Measurements from ENCODE around the gene MAGI2. TPM values are rescaled to one million over a fixed set of nuclear protein-coding genes. Genes with fewer than 3 reads are reported as not detected.
A peak's percentile ranks its signal among the peaks of the same experiment; 100 is the strongest.

MAGI2 gene
- total and polyA plus RNA-seq, 2 of the 13 experiments (the other 11 are each of a cell fraction or from before 2014, with no cell fraction given) = 1.5 to 3.8 TPM

GRCh38 chr7:78130446-78131215, 1322.8 kb downstream of the MAGI2 start:
- in situ Hi-C loops (cut with HindIII; ENCODE audit: extremely low pct_ligation_motif_present, low pct_unique_long_range_greater_than_20kb) = no loop called here
- intact Hi-C loops (cut with micrococcal nuclease; ENCODE audit: unreplicated experiment) = loop anchor here (10.0 kb wide), 1 partner anchor 794 kb away; no protein-coding TSS in a partner anchor
- ChIA-PET CTCF (ENCODE audit: low intra/inter-chr PET ratio, low total read pairs) (no interaction called here), POLR2A (no interaction called here)
- Histone ChIP-seq H3K27me3 (ENCODE audit: control insufficient read depth in 1 of 2, insufficient read depth in 2 of 2, low read length in 2 of 2) (no peaks in the 10 kb centered on the region; a peak in 1 of 5 replicates), H3K4me3 (replicated peaks in 1 of 3; ENCODE audit: insufficient read depth in 1 of 3, low read depth in 2 of 3, low read length in 3 of 3) (no peak overlapping the region), H4K20me1 (ENCODE audit: insufficient read depth, low read length) (no peaks in the 10 kb centered on the region), H3K27ac (ENCODE audit: extremely low read length, insufficient read depth, low read length) (no peak overlapping the region), H3K9ac (ENCODE audit: insufficient read depth, low read depth, low read length) (no peak overlapping the region), H3K4me1 (ENCODE audit: insufficient read depth, low read length) (peaks cover 27% of the 10 kb centered on the region), H3K36me3 (replicated peaks in 1 of 2; ENCODE audit: control insufficient read depth in 1 of 2, insufficient read depth in 2 of 2, low read length in 2 of 2) (no peaks in the 10 kb centered on the region), H2AFZ (ENCODE audit: low read length) (no peak overlapping the region), H3K4me2 (ENCODE audit: low read depth, low read length) (no peak overlapping the region), H3K9me3 (ENCODE audit: low read length) (no peaks in the 10 kb centered on the region), H3K79me2 (ENCODE audit: insufficient read depth, low read length) (no peaks in the 10 kb centered on the region)
- ATAC-seq (no peak; the same call in 2 of the 3 replicates), FAIRE-seq (no peak), DNase-seq (ENCODE audit: low spot score) (no peak)
- no peak for TF ChIP-seq ZNF496 (CRISPR knock-in tag; IDR thresholded peaks at IDR 0.05; ENCODE audit: insufficient replicate concordance)
- no peak for TF ChIP-seq ZBTB25 (CRISPR knock-in tag; IDR thresholded peaks at IDR 0.05)
- no peak for TF ChIP-seq TEAD2 (CRISPR knock-in tag; IDR thresholded peaks at IDR 0.05)
- no peak for TF ChIP-seq ARHGAP35 (CRISPR knock-in tag; IDR thresholded peaks at IDR 0.05; ENCODE audit: borderline replicate concordance)
- 61% methylated on average over 5 of the region's 5 CpGs for WGBS (ENCODE audit: low lambda C conversion rate)
- BruUV-seq (replicated peaks) = no TSS peak

GRCh38 chr7:78129865-78130264, 1323.6 kb downstream of the MAGI2 start:
- H3K79me2 ChIP-seq (ENCODE audit: insufficient read depth, low read length) = no peaks in the 10 kb centered on the region
- no TSS peak for BruUV-seq (replicated peaks)
- no peaks in the 10 kb centered on the region for H3K9me3 ChIP-seq (ENCODE audit: low read length)
- no peak overlapping the region for H3K4me2 ChIP-seq (ENCODE audit: low read depth, low read length)
- peaks cover 32% of the 10 kb centered on the region for H3K4me1 ChIP-seq (ENCODE audit: insufficient read depth, low read length)
- H3K27ac ChIP-seq (ENCODE audit: extremely low read length, insufficient read depth, low read length) = no peak overlapping the region
- H3K9ac ChIP-seq (ENCODE audit: insufficient read depth, low read depth, low read length) = no peak overlapping the region
- ChIA-PET POLR2A (no interaction called here), CTCF (ENCODE audit: low intra/inter-chr PET ratio, low total read pairs) (no interaction called here)
- DNase-seq (ENCODE audit: low spot score) (peak; percentile 33), FAIRE-seq (no peak), ATAC-seq (peak; percentile 60)
- no peaks in the 10 kb centered on the region for H4K20me1 ChIP-seq (ENCODE audit: insufficient read depth, low read length)
- H3K4me3 ChIP-seq (replicated peaks in 1 of 3; ENCODE audit: insufficient read depth in 1 of 3, low read depth in 2 of 3, low read length in 3 of 3) = no peak overlapping the region
- H3K27me3 ChIP-seq (ENCODE audit: control insufficient read depth in 1 of 2, insufficient read depth in 2 of 2, low read length in 2 of 2) = no peaks in the 10 kb centered on the region; a peak in 1 of 5 replicates
- H2AFZ ChIP-seq (ENCODE audit: low read length) = no peak overlapping the region
- WGBS (ENCODE audit: low lambda C conversion rate) = 44% methylated on average over 4 of the region's 4 CpGs
- in situ Hi-C loops (cut with HindIII; ENCODE audit: extremely low pct_ligation_motif_present, low pct_unique_long_range_greater_than_20kb) (no loop called here), intact Hi-C loops (cut with micrococcal nuclease; ENCODE audit: unreplicated experiment) (loop anchor here (10.0 kb wide), 1 partner anchor 795 kb away; no protein-coding TSS in a partner anchor)
- no peaks in the 10 kb centered on the region for H3K36me3 ChIP-seq (replicated peaks in 1 of 2; ENCODE audit: control insufficient read depth in 1 of 2, insufficient read depth in 2 of 2, low read length in 2 of 2)
- peak; percentile 67 for TF ChIP-seq GATAD2A (CRISPR knock-in tag; IDR thresholded peaks at IDR 0.05)
- no peak for TF ChIP-seq ZNF354B (CRISPR knock-in tag; IDR thresholded peaks at IDR 0.05)
- no peak for TF ChIP-seq ZNF468 (CRISPR knock-in tag; IDR thresholded peaks at IDR 0.05)
- TF ChIP-seq HHEX (CRISPR knock-in tag; IDR thresholded peaks at IDR 0.05) = 0 out of 2 replicates have a peak, but pooled peaks have one; percentile 16
- no peak for TF ChIP-seq ZNF501 (CRISPR knock-in tag; IDR thresholded peaks at IDR 0.05)
- TF ChIP-seq AHDC1 (CRISPR knock-in tag; IDR thresholded peaks at IDR 0.05; ENCODE audit: borderline replicate concordance) = peak; percentile 78; the same call in 1 of the 2 replicates
- peak in 1 of 2 experiments; percentile 49; a peak in 2 of 4 replicates for TF ChIP-seq NR2F1 (CRISPR knock-in tag; IDR thresholded peaks at IDR 0.05)
